GM21737 (cell line): ENCODE measurements around the gene HERC4.
"Not testable (repeated sequence)": the region's sequence is repeated elsewhere in the genome, so short reads cannot be mapped to it uniquely, and the experiment has no call there.

ENCODE experiments used
- ATAC-seq: cut with Tn5 transposase; IDR thresholded peaks from one replicate; pipeline ENCODE4 v1.9.1; 2021; ENCODE audit warnings: mild to moderate bottlenecking, moderate library complexity; ENCODE audit not compliant: unreplicated experiment

Gene HERC4

DNA sequence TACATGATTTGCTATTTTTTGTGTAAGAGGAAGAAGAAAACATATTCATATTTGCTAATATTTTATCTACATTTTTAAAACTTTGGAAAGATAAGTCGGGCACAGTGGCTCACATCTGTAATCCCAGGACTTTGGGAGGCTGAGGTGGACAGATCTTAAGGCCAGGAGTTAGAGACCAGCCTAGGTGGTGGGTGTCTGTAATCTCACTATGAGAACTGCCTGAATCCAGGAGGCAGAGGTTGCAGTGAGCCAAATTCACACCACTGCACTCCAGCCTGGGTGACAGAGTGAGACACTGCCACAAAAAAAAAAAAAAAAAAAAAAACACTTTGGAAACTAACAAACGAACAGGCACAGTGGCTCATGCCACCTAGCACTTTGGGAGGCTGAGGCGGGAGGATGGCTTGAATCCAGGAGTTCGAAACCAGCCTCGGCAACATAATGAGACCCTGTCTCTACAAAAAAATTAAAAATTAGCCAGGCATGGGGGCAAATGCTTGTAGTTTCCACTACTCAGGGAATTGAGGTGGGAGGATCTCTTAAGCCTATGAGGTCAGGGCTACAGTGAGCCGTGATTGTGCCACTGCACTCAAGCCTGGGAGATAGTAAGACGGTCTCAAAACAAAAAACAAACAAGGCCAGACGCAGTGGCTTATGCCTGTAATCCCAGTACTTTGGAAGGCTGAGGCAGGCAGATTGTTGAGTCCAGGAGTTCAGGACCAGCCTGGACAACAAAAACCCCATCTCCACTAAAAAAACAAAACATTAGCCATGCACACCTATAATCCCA lies 25.6 kb downstream of the HERC4 start:
- no peak for ATAC-seq

GRCh38 chr10:68047554-68048327 lies 27.3 kb downstream of the HERC4 start:
- no peak for ATAC-seq

GRCh38 chr10:68047122-68047521 lies 28.0 kb downstream of the HERC4 start:
- ATAC-seq: no peak

DNA sequence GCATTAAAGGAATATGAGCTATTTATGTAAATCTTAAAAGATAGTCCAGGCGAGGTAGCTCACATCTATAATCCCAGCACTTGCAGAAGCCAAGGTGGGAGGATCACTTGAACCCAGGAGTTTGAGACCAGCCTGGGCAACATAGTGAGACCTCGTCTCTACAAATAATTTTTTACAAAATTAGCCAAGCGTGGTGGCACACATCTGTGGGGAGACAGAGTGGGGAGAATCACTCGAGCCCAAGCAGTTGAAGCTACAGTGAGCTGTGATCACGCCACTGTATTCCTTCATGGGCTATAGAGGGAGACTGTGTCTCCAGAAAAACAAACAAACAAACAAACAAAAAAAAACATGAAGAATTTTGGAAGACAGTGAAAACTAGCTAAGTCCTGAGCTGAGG lies 28.4 kb downstream of the HERC4 start:
- ATAC-seq: no peak

- no peak for ATAC-seq
Measured at GRCh38 chr10:68043030-68043429, 32.1 kb downstream of the HERC4 start.

DNA sequence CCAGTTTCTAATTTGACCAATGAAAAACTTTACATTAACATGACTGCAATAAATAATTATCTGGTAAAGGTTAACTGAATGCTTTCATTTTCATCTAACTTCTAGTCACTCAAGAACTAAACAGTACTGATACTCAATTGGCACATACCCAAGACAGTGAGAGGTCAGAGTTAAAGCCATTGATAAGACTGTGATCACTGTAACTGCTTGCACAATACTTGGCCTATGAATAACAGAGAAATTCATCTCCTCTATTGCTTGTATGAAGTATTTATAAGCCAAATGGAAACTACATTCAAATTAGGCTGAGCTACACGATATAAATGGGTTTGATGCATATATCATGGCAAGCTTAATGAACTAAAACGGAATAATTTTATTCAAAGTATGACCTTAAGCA lies 43.0 kb downstream of the HERC4 start:
- no peak for ATAC-seq

- no peak for ATAC-seq
Measured at GRCh38 chr10:68027429-68027828, 47.7 kb downstream of the HERC4 start.

- no peak for ATAC-seq
Measured at GRCh38 chr10:68023292-68023691, 51.8 kb downstream of the HERC4 start.

- not testable (repeated sequence) for ATAC-seq
Measured at GRCh38 chr10:68022324-68022723, 52.8 kb downstream of the HERC4 start.

DNA sequence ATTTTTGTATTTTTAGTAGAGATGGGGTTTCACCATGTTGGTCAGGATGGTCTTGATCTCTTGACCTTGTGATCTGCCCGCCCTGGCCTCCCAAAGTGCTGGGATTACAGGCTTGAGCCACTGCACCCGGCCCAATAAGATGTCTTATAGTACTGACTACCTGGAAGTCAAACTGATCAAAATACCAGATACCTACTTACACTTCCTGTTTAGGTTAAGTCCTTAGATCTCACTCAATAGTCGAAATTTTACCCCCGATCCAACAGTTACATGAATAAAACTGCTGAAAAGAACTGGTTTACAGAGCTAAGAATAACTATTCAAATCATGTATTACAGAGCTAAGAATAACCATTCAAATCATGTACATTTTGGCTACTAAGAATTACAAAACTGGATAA lies 58.6 kb downstream of the HERC4 start:
- not testable (repeated sequence) for ATAC-seq

- no peak for ATAC-seq
Measured at GRCh38 chr10:68010426-68010940, 64.6 kb downstream of the HERC4 start.

DNA sequence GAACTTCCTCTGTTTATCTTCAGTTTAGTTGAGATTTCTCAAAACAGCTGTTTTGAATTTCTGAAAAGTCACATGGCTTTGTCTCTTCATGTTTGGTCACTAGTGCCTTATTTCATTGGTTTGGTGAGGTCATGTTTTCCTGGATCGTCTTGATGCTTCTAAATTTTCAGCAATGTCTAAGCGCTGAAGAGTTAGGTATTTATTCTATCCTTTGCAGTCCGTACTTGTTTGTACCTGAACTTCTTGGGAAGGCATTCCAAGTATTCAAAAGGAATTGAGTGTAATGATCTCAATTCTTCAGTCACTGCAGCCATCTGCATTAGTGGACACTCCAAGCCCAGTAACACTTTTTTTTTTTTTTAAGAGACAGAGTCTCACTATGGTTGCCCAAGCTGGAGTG lies 67.7 kb downstream of the HERC4 start:
- no peak for ATAC-seq

DNA sequence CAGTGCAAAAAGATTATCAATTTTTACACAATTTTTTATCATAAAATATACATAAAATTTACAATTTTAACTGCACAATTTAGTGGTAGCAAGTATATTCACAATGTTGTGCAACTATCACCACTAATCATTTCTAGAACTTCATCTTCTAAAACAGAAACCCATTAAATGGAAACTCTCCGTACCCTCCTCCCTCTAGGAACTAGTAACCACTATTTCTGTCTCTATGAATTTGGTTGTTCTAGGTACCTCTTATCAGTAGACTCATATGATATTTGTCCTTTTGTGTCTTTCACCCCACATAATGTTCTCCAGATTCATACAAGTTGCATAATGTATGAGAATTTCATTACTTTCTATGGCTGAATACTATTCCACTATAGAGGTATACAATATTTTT lies 73.5 kb downstream of the HERC4 start:
- no peak for ATAC-seq

- no peak for ATAC-seq
Measured at GRCh38 chr10:68001000-68001399, 74.1 kb downstream of the HERC4 start.

- no peak for ATAC-seq
Measured at GRCh38 chr10:67990093-67990492, 85.0 kb downstream of the HERC4 start.

DNA sequence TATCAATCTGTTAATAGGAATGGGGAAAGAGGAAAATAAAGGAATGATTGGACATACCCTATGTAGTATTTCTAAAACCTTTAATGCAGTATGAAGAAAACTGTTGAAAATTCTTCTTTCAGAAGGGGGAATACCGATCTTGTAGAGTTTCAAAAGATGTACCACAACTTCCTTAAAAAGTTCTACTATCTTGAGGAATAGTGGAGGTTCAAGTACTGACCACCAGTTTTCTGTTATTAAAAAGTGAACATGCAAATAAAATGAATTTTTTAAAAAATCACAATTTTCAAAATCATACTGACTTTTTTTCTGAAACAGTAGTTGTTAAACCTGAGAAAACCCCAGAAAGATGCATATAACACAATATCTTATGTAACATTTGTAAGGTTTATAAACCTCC lies 86.5 kb downstream of the HERC4 start:
- no peak for ATAC-seq

DNA sequence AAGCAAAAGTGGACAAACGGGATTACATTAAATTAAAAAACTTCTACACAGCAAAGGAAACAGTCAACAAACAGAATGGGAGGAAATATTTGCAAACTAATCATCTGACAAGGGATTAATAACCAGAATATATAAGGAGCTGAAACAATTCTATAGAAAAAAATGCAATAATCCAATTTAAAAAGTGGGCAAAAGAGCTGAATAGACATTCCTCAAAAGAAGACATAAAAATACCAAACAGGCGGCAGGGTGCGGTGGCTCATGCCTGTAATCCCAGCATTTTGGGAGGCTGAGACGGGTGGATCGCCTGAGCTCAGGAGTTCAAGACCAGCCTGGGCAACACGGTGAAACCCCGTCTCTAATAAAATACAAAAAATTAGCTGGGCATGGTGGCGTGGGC lies 92.5 kb downstream of the HERC4 start:
- ATAC-seq: not testable (repeated sequence)

GRCh38 chr10:67978749-67979148 lies 96.3 kb downstream of the HERC4 start:
- no peak for ATAC-seq

GRCh38 chr10:67977251-67977650 lies 97.8 kb downstream of the HERC4 start:
- no peak for ATAC-seq

DNA sequence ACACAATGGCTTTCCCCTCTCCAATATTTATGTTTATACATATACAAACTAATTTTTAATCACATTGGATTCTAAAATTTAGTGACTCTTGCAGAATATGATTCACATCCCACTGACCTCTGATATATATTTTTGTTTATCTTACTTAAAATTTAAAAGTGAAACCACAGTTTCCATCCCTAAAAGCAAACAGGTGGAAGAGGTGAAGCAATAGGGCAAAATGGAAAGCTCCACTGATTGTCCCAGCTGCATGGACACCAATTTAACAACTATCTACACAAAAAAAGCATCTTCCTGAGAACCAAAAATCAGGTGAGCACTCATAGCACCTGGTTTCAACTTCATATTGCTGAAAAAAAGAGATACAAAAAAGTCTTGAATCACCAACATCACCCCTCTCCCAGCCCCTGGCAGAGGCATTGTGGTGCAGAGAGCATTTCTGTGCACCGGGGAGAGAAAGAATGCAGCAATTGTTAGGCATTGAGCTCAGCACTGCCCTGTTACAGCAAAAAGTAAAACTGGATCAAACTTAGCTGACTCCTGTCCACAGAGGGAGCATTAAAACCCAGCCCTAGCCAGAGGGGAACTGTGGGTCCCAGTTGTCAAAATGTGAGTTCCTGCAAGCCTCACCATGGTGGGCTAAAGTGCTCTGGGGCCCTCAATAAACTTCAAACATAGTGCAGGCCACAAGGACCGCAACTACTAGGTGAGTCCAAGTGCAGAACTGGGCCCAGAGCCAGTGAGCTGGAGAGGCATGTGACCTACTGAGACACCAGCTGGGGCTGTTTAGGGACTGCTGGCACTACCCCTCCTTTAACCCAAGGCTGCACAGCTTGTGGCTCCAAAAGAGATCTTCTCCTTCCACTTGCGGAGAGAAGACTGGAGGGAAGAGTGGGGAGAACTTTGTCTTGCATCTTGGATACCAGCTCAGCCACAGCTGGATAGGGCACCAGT lies 98.5 kb downstream of the HERC4 start:
- ATAC-seq: no peak

DNA sequence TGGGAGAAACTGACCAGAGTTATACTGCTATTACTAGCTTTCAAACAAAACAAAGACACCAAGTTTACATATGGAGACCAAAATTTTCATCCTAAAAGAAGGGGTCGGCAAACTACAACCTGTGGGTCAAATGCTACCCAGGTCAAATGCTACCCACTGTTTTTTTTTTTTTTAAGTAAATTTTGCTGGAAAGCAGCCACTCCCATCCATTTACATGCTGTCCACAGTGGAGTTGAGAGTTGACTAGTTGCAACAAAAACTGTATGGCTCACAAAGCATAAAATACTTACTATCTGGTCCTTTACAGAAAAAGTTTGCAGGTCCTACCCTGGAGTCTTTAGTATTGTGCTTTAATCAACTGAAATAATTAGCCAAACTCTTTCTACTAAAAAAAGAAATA lies 99.2 kb downstream of the HERC4 start:
- ATAC-seq: no peak
